Measurements from ENCODE around the gene PIEZO2. TPM values are rescaled to one million over a fixed set of nuclear protein-coding genes. Genes with fewer than 3 reads are reported as not detected.
"Not testable (repeated sequence)": the region's sequence is repeated elsewhere in the genome, so short reads cannot be mapped to it uniquely, and the experiment has no call there.

The PIEZO2 gene
- total RNA-seq, 1 donor from 2014 or later, result 134 TPM

- Mint-ChIP-seq H3K4me1 (ENCODE audit: unreplicated experiment) (peaks cover 8% of the 10 kb centered on the region), H3K9me3 (ENCODE audit: unreplicated experiment) (peaks cover 2% of the 10 kb centered on the region), H3K36me3 (ENCODE audit: unreplicated experiment) (peaks cover 16% of the 10 kb centered on the region), H3K27me3 (ENCODE audit: unreplicated experiment) (no peaks in the 10 kb centered on the region), H3K27ac (ENCODE audit: unreplicated experiment) (no peak overlapping the region), H3K4me3 (ENCODE audit: unreplicated experiment) (no peak overlapping the region)
- no peak for TF ChIP-seq CTCF (IDR thresholded peaks at IDR 0.05)
- no peak for DNase-seq (ENCODE audit: extremely low spot score, unreplicated experiment)
Observed at GRCh38 chr18:10847408-10847790, 302.0 kb downstream of the PIEZO2 start.

GRCh38 chr18:10846657-10847407 lies 302.5 kb downstream of the PIEZO2 start:
- no peak for TF ChIP-seq CTCF (IDR thresholded peaks at IDR 0.05)
- no peak for DNase-seq (ENCODE audit: extremely low spot score, unreplicated experiment)
- Mint-ChIP-seq H3K27me3 (ENCODE audit: unreplicated experiment) (no peaks in the 10 kb centered on the region), H3K36me3 (ENCODE audit: unreplicated experiment) (peaks cover 19% of the 10 kb centered on the region), H3K27ac (ENCODE audit: unreplicated experiment) (no peak overlapping the region), H3K4me3 (ENCODE audit: unreplicated experiment) (no peak overlapping the region), H3K9me3 (ENCODE audit: unreplicated experiment) (peaks cover 3% of the 10 kb centered on the region), H3K4me1 (ENCODE audit: unreplicated experiment) (peaks cover 2% of the 10 kb centered on the region)

- not testable (repeated sequence) for H3K9me3 Mint-ChIP-seq (ENCODE audit: unreplicated experiment); DNase-seq (ENCODE audit: extremely low spot score, unreplicated experiment); H3K4me3 Mint-ChIP-seq (ENCODE audit: unreplicated experiment); H3K27ac Mint-ChIP-seq (ENCODE audit: unreplicated experiment); H3K27me3 Mint-ChIP-seq (ENCODE audit: unreplicated experiment); H3K4me1 Mint-ChIP-seq (ENCODE audit: unreplicated experiment)
- peaks cover 24% of the 10 kb centered on the region for H3K36me3 Mint-ChIP-seq (ENCODE audit: unreplicated experiment)
Observed at GRCh38 chr18:10846035-10846434, 303.3 kb downstream of the PIEZO2 start.

GRCh38 chr18:10843565-10843964 lies 305.8 kb downstream of the PIEZO2 start:
- H3K4me1 Mint-ChIP-seq (ENCODE audit: unreplicated experiment), result peaks cover 10% of the 10 kb centered on the region
- DNase-seq (ENCODE audit: extremely low spot score, unreplicated experiment), result no peak
- no peak for TF ChIP-seq CTCF (IDR thresholded peaks at IDR 0.05)
- H3K27ac Mint-ChIP-seq (ENCODE audit: unreplicated experiment), result no peak overlapping the region
- H3K36me3 Mint-ChIP-seq (ENCODE audit: unreplicated experiment), result peaks cover 30% of the 10 kb centered on the region
- H3K27me3 Mint-ChIP-seq (ENCODE audit: unreplicated experiment), result no peaks in the 10 kb centered on the region
- H3K4me3 Mint-ChIP-seq (ENCODE audit: unreplicated experiment), result no peak overlapping the region
- H3K9me3 Mint-ChIP-seq (ENCODE audit: unreplicated experiment), result peaks cover 3% of the 10 kb centered on the region

GRCh38 chr18:10842861-10843260 lies 306.5 kb downstream of the PIEZO2 start:
- Mint-ChIP-seq H3K4me3 (ENCODE audit: unreplicated experiment) (no peak overlapping the region), H3K36me3 (ENCODE audit: unreplicated experiment) (peaks cover 31% of the 10 kb centered on the region), H3K27ac (ENCODE audit: unreplicated experiment) (no peak overlapping the region), H3K4me1 (ENCODE audit: unreplicated experiment) (peaks cover 12% of the 10 kb centered on the region), H3K9me3 (ENCODE audit: unreplicated experiment) (peaks cover 3% of the 10 kb centered on the region), H3K27me3 (ENCODE audit: unreplicated experiment) (no peaks in the 10 kb centered on the region)
- TF ChIP-seq CTCF (IDR thresholded peaks at IDR 0.05), result no peak
- DNase-seq (ENCODE audit: extremely low spot score, unreplicated experiment), result no peak
